Activated CD8-positive, alpha-beta memory T cell treated with anti-CD3 and anti-CD28 coated beads, Interleukin-2, amount 50 U/mL, for 1 hour (primary cell): ENCODE results near the gene ZNF774.
A peak's percentile ranks its signal among the peaks of the same experiment; 100 is the strongest.
"Not testable (repeated sequence)": the region's sequence is repeated elsewhere in the genome, so short reads cannot be mapped to it uniquely, and the experiment has no call there.

Source experiments
- DNase-seq: peaks from one replicate; pipeline ENCODE4 v3.0.0-alpha.2; 2020; ENCODE audit errors: extremely low read depth

Gene ZNF774

GRCh38 chr15:90352107-90352893 is at the start of gene ZNF774:
Gene ZNF774 (plus strand): TSS chr15:90352284. CDS start chr15:90354661, 2,377 bp downstream.
- peak; percentile 81 for DNase-seq

- DNase-seq: not testable (repeated sequence)
Measured at GRCh38 chr15:90305355-90305754, 46.7 kb upstream of the ZNF774 start.

- no peak for DNase-seq
Measured at GRCh38 chr15:90305932-90306331, 46.2 kb upstream of the ZNF774 start.

GRCh38 chr15:90306560-90306959 is 45.5 kb upstream of the ZNF774 start:
- DNase-seq: no peak

- no peak for DNase-seq
Measured at GRCh38 chr15:90307661-90308060, 44.4 kb upstream of the ZNF774 start.

GRCh38 chr15:90309020-90309419 is 43.1 kb upstream of the ZNF774 start:
- DNase-seq: no peak

- no peak for DNase-seq
Measured at GRCh38 chr15:90315278-90315982, 36.7 kb upstream of the ZNF774 start.

GRCh38 chr15:90316139-90316538 is 35.9 kb upstream of the ZNF774 start:
- no peak for DNase-seq

- no peak for DNase-seq
Measured at GRCh38 chr15:90318591-90318990, 33.5 kb upstream of the ZNF774 start.

GRCh38 chr15:90320062-90320884 is 31.8 kb upstream of the ZNF774 start:
- peak; percentile 39 for DNase-seq

GRCh38 chr15:90320885-90321278 is 31.2 kb upstream of the ZNF774 start:
- no peak for DNase-seq

- DNase-seq: no peak
Measured at GRCh38 chr15:90322538-90322937, 29.5 kb upstream of the ZNF774 start.

GRCh38 chr15:90325726-90326125 is 26.4 kb upstream of the ZNF774 start:
- no peak for DNase-seq

GRCh38 chr15:90326441-90326840 is 25.6 kb upstream of the ZNF774 start:
- no peak for DNase-seq

- no peak for DNase-seq
Measured at GRCh38 chr15:90327311-90327710, 24.8 kb upstream of the ZNF774 start.

GRCh38 chr15:90334304-90334731 is 17.8 kb upstream of the ZNF774 start:
- DNase-seq: no peak

- DNase-seq: no peak
Measured at GRCh38 chr15:90336705-90337141, 15.4 kb upstream of the ZNF774 start.

- DNase-seq: no peak
Measured at GRCh38 chr15:90337256-90337655, 14.8 kb upstream of the ZNF774 start.

GRCh38 chr15:90338532-90338931 is 13.6 kb upstream of the ZNF774 start:
- no peak for DNase-seq

GRCh38 chr15:90340345-90340744 is 11.7 kb upstream of the ZNF774 start:
- DNase-seq: no peak

GRCh38 chr15:90343302-90343790 is 8.7 kb upstream of the ZNF774 start:
- no peak for DNase-seq

GRCh38 chr15:90344662-90345061 is 7.4 kb upstream of the ZNF774 start:
- DNase-seq: no peak
